ENCODE results near the gene VMAC. TPM values are rescaled to one million over a fixed set of nuclear protein-coding genes. Genes with fewer than 3 reads are reported as not detected.

Gene VMAC
- total RNA-seq, 1 experiment from 2014 or later: 7.1 TPM

DNA sequence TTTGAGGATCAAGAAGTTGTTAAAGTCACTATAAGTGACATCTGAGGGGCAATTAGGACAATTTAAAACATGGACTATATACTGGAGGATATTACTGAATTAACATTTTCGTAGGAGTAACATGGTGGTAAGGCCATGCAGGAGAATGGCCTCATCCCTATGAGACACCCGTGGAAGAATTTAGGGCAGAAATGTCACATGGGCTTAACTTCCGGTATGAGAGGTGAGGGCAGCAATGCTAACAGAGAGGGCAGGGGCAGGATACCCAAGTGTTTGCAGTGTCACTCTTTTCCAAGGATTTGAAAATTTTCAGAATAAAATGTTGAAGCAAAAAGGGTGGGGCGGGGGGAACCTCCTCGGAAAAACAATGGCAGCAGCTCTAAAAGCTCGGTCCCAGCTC lies 49.6 kb downstream of the VMAC start:
- H4K20me1 ChIP-seq (ENCODE audit: insufficient read depth): peaks cover 29% of the 10 kb centered on the region
- CTCF ChIA-PET: no interaction called here
- no peak overlapping the region for H2AFZ ChIP-seq
- TF ChIP-seq, protein P1, sequence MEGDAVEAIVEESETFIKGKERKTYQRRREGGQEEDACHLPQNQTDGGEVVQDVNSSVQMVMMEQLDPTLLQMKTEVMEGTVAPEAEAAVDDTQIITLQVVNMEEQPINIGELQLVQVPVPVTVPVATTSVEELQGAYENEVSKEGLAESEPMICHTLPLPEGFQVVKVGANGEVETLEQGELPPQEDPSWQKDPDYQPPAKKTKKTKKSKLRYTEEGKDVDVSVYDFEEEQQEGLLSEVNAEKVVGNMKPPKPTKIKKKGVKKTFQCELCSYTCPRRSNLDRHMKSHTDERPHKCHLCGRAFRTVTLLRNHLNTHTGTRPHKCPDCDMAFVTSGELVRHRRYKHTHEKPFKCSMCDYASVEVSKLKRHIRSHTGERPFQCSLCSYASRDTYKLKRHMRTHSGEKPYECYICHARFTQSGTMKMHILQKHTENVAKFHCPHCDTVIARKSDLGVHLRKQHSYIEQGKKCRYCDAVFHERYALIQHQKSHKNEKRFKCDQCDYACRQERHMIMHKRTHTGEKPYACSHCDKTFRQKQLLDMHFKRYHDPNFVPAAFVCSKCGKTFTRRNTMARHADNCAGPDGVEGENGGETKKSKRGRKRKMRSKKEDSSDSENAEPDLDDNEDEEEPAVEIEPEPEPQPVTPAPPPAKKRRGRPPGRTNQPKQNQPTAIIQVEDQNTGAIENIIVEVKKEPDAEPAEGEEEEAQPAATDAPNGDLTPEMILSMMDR (conservative IDR thresholded peaks at IDR 0.05): no peak
- no peak for TF ChIP-seq EZH2 (IDR thresholded peaks at IDR 0.05; ENCODE audit: low read depth)
- H3K4me1 ChIP-seq (replicated peaks; ENCODE audit: insufficient read depth): no peaks in the 10 kb centered on the region
- H3K4me3 ChIP-seq: no peak overlapping the region
- no peak overlapping the region for H3K4me2 ChIP-seq
- intact Hi-C loops (cut with micrococcal nuclease; ENCODE audit: unreplicated experiment): no loop called here
- no peaks in the 10 kb centered on the region for H3K36me3 ChIP-seq (ENCODE audit: low read depth)
- no peaks in the 10 kb centered on the region for H3K9me3 ChIP-seq (ENCODE audit: insufficient read depth, low read depth)
- no peak for DNase-seq
- BruUV-seq (replicated peaks): no TSS peak
- POLR2A ChIA-PET (ENCODE audit: unreplicated experiment): no interaction called here
- H3K27ac ChIP-seq: no peak overlapping the region
- no peaks in the 10 kb centered on the region for H3F3A ChIP-seq (ENCODE audit: insufficient read depth, low read depth)
- no peaks in the 10 kb centered on the region for H3K27me3 ChIP-seq (ENCODE audit: insufficient read depth, low read depth)
- peaks cover 42% of the 10 kb centered on the region for H3K79me2 ChIP-seq (ENCODE audit: low read depth)
- H3K9me2 ChIP-seq (ENCODE audit: insufficient read depth): no peaks in the 10 kb centered on the region

DNA sequence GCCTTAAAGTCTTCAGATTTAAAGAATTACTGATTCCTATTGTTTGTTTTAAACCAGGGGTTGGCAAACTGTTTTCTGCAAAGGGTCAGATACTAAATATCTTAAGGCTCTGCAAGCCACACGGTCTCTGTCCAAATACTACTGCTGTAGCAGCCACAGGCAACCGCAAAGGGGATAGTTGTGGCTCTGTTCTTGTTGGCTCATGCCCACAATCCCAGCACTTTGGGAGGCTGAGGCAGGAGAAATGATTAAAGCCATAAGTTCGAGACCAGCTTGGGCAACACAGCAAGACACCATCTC lies 50.9 kb downstream of the VMAC start:
- Histone ChIP-seq H4K20me1 (ENCODE audit: insufficient read depth) (peaks cover 35% of the 10 kb centered on the region), H3K4me3 (no peak overlapping the region), H3K4me1 (replicated peaks; ENCODE audit: insufficient read depth) (no peaks in the 10 kb centered on the region), H3K4me2 (no peak overlapping the region), H3K27ac (no peak overlapping the region), H3K79me2 (ENCODE audit: low read depth) (peaks cover 54% of the 10 kb centered on the region), H3K9me2 (ENCODE audit: insufficient read depth) (no peaks in the 10 kb centered on the region), H3F3A (ENCODE audit: insufficient read depth, low read depth) (no peaks in the 10 kb centered on the region), H2AFZ (no peak overlapping the region), H3K36me3 (ENCODE audit: low read depth) (no peaks in the 10 kb centered on the region), H3K27me3 (ENCODE audit: insufficient read depth, low read depth) (no peaks in the 10 kb centered on the region), H3K9me3 (ENCODE audit: insufficient read depth, low read depth) (no peaks in the 10 kb centered on the region)
- ChIA-PET CTCF (no interaction called here), POLR2A (ENCODE audit: unreplicated experiment) (no interaction called here)
- DNase-seq: no peak
- BruUV-seq (replicated peaks): no TSS peak
- intact Hi-C loops (cut with micrococcal nuclease; ENCODE audit: unreplicated experiment): no loop called here
- TF ChIP-seq, protein P1 (conservative IDR thresholded peaks at IDR 0.05): no peak
- TF ChIP-seq EZH2 (IDR thresholded peaks at IDR 0.05; ENCODE audit: low read depth): no peak

DNA sequence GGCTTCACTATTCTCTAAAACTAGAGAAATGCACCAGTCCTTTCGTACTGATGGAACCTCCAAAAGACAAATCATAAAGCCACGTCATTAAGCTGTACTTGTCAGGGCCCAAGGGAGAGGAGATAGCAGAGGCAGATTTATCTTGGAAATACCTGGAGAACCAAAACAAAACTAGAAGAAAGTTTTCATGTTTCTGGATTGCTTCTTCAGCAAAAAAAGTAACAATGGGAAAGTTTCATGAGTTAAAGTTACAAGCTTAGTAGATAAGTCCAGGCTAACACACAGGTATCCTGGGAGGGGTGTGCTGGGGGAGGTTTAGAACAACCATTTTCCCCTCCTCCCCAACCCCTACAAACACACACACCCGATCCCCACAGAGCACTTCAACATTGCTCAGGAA lies 51.7 kb downstream of the VMAC start:
- peaks cover 62% of the 10 kb centered on the region for H3K79me2 ChIP-seq (ENCODE audit: low read depth)
- H3K27ac ChIP-seq: no peak overlapping the region
- no peak overlapping the region for H3K4me2 ChIP-seq
- CTCF ChIA-PET: no interaction called here
- H3K9me2 ChIP-seq (ENCODE audit: insufficient read depth): no peaks in the 10 kb centered on the region
- TF ChIP-seq, protein P1 (conservative IDR thresholded peaks at IDR 0.05): no peak
- TF ChIP-seq EZH2 (IDR thresholded peaks at IDR 0.05; ENCODE audit: low read depth): no peak
- H3K36me3 ChIP-seq (ENCODE audit: low read depth): no peaks in the 10 kb centered on the region
- no peak overlapping the region for H3K4me3 ChIP-seq
- no peak for DNase-seq
- H4K20me1 ChIP-seq (ENCODE audit: insufficient read depth): peaks cover 41% of the 10 kb centered on the region
- POLR2A ChIA-PET (ENCODE audit: unreplicated experiment): no interaction called here
- H3K4me1 ChIP-seq (replicated peaks; ENCODE audit: insufficient read depth): no peaks in the 10 kb centered on the region
- no peaks in the 10 kb centered on the region for H3F3A ChIP-seq (ENCODE audit: insufficient read depth, low read depth)
- no TSS peak for BruUV-seq (replicated peaks)
- H2AFZ ChIP-seq: no peak overlapping the region
- no peaks in the 10 kb centered on the region for H3K9me3 ChIP-seq (ENCODE audit: insufficient read depth, low read depth)
- intact Hi-C loops (cut with micrococcal nuclease; ENCODE audit: unreplicated experiment): no loop called here
- no peaks in the 10 kb centered on the region for H3K27me3 ChIP-seq (ENCODE audit: insufficient read depth, low read depth)
